HCT116 (cell line): ENCODE data around the gene VMP1. TPM values are rescaled to one million over a fixed set of nuclear protein-coding genes. Genes with fewer than 3 reads are reported as not detected.
A peak's percentile ranks its signal among the peaks of the same experiment; 100 is the strongest.

ENCODE experiments used
- ATAC-seq: fragments of 200-7000 bp; cut with Tn5 transposase; 2 replicates; pipeline ENCODE4 v1.9.1; 2020; ENCODE audit warnings: mild to moderate bottlenecking, moderate library complexity
- BruUV-seq: library from RNA; stranded (reverse); fragments of 400-500 nt; replicated peaks from 2 replicates; lab custom pipeline; 2021; lab: Mats Ljungman, UMichigan
- CTCF ChIA-PET: fragments of 300-600 bp; sonication (Branson Sonifier 250); formaldehyde crosslinking; loops from one replicate; lab custom pipeline; 2021; ENCODE audit warnings: antibody characterized with exemption; lab: Charles Lee
- POLR2A ChIA-PET: fragments of 300-600, 350-600 bp; sonication (Branson Sonifier 250); formaldehyde crosslinking; loops from one replicate; lab custom pipeline; 2021; ENCODE audit warnings: antibody characterized with exemption; lab: Charles Lee
- RAD21 ChIA-PET, 2 experiments: fragments of 300-600 bp; sonication (Branson Sonifier 250); formaldehyde crosslinking; loops; one replicate each; lab custom pipeline; 2023; ENCODE audit warnings: low total read pairs in 2 of 2; ENCODE audit not compliant: uncharacterized antibody in 2 of 2, unreplicated experiment in 2 of 2, low non-redundant PET in 1 of 2; lab: Charles Lee
- DNase-seq: peaks from one replicate; pipeline ENCODE4 v3.0.0-alpha.2; 2010; ENCODE audit warnings: low read depth, low spot score
- H2AFZ ChIP-seq: fragments of 200-600 bp; shearing (Covaris generic), sonication (generic); 2 replicates; pipeline ENCODE4 v1.6.1; 2017; ENCODE audit warnings: low read depth, mixed run types, mixed read lengths, antibody characterized with exemption, low read length; ENCODE audit not compliant: poor library complexity, severe bottlenecking
- H3K27ac ChIP-seq: 2 replicates; pipeline ENCODE4 v1.5.1; 2012; ENCODE audit warnings: low read depth, low read length
- H3K27me3 ChIP-seq: fragments of 200-600 bp; sonication (generic); 2 replicates; pipeline ENCODE4 v1.6.1; 2016; ENCODE audit warnings: mixed run types, low read length, mixed read lengths; ENCODE audit not compliant: insufficient read depth
- H3K36me3 ChIP-seq, 2 experiments: fragments of 200-500 bp in 1 of 2; fragments of 200-600 bp in 1 of 2; sonication (Bioruptor generic) in 1 of 2; sonication (generic) in 1 of 2; 2 replicates each; pipeline versions ENCODE4 v1.5.1 to v1.6.1; 2014 to 2016; ENCODE audit warnings: low read length in 2 of 2, inconsistent platforms in 1 of 2, mixed read lengths in 1 of 2, mixed run types in 1 of 2; ENCODE audit not compliant: insufficient read depth in 2 of 2, control insufficient read depth in 1 of 2
- H3K4me1 ChIP-seq, 2 experiments: fragments of 200-600 bp in 1 of 2; sonication (generic) in 1 of 2; 2 replicates each; pipeline versions ENCODE4 v1.5.1 to v1.6.1; 2012 to 2017; ENCODE audit warnings: low read length in 2 of 2, inconsistent platforms in 1 of 2, mild to moderate bottlenecking in 1 of 2, mixed read lengths in 1 of 2, mixed run types in 1 of 2, moderate library complexity in 1 of 2; ENCODE audit not compliant: insufficient read depth in 2 of 2, control insufficient read depth in 1 of 2
- H3K4me2 ChIP-seq: fragments of 200-600 bp; sonication (generic); 2 replicates; pipeline ENCODE4 v1.6.1; 2017; ENCODE audit warnings: mixed run types, low read length, mixed read lengths
- H3K4me3 ChIP-seq, 2 experiments: fragments of 200-600 bp in 1 of 2; sonication (generic) in 1 of 2; replicated peaks in 1 of 2; 2 replicates each; pipeline ENCODE4 v1.5.1; 2011 to 2016; ENCODE audit warnings: low read length in 2 of 2, control low read depth in 1 of 2, low read depth in 1 of 2, mild to moderate bottlenecking in 1 of 2, mixed read lengths in 1 of 2, mixed run types in 1 of 2
- H3K79me2 ChIP-seq: fragments of 200-600 bp; sonication (generic); 2 replicates; pipeline ENCODE4 v1.6.1; 2017; ENCODE audit warnings: mild to moderate bottlenecking, mixed run types, low read length, moderate library complexity, mixed read lengths; ENCODE audit not compliant: insufficient read depth
- H3K9ac ChIP-seq: fragments of 200-600 bp; sonication (generic); 2 replicates; pipeline ENCODE4 v1.6.1; 2016; ENCODE audit warnings: low read length, mixed read lengths
- H3K9me2 ChIP-seq: fragments of 200-600 bp; sonication (generic), shearing (Covaris generic); 2 replicates; pipeline ENCODE4 v1.6.1; 2017; ENCODE audit warnings: mixed run types, mild to moderate bottlenecking, moderate library complexity; ENCODE audit not compliant: insufficient read depth
- H3K9me3 ChIP-seq, 2 experiments: fragments of 200-500 bp in 1 of 2; fragments of 200-600 bp in 1 of 2; sonication (Bioruptor generic) in 1 of 2; sonication (generic) in 1 of 2; 2 replicates each; pipeline ENCODE4 v1.6.1; 2014 to 2017; ENCODE audit warnings: low read length in 2 of 2, mixed read lengths in 2 of 2, inconsistent platforms in 1 of 2, low read depth in 1 of 2, mild to moderate bottlenecking in 1 of 2, mixed run types in 1 of 2, moderate library complexity in 1 of 2; ENCODE audit not compliant: control insufficient read depth in 1 of 2, insufficient read depth in 1 of 2
- H4K20me1 ChIP-seq: fragments of 200-600 bp; sonication (generic), shearing (Covaris generic); 2 replicates; pipeline ENCODE4 v1.6.1; 2017; ENCODE audit warnings: mixed run types, mild to moderate bottlenecking, moderate library complexity; ENCODE audit not compliant: insufficient read depth
- CTCF ChIP-seq, 3 experiments: fragments of 200-600 bp in 1 of 3; sonication (generic) in 1 of 3; IDR thresholded peaks in 2 of 3; conservative IDR thresholded peaks in 1 of 3; 2 replicates each; pipeline ENCODE4 v1.5.1; 2012 to 2017; ENCODE audit warnings: low read depth in 2 of 3, low read length in 2 of 3, antibody characterized with exemption in 1 of 3, borderline replicate concordance in 1 of 3, control low read depth in 1 of 3, mild to moderate bottlenecking in 1 of 3, mixed read lengths in 1 of 3, mixed run types in 1 of 3, moderate library complexity in 1 of 3; ENCODE audit not compliant: insufficient read depth in 1 of 3
- EZH2phosphoT487 ChIP-seq: fragments of 200-600 bp; IDR thresholded peaks from 2 replicates; pipeline ENCODE4 v1.6.1; 2018; ENCODE audit warnings: antibody characterized with exemption, borderline replicate concordance
- SRF ChIP-seq: IDR thresholded peaks from 2 replicates; pipeline ENCODE4 v1.6.1; 2012; ENCODE audit warnings: low read depth
- TCF7L2 ChIP-seq: IDR thresholded peaks from 2 replicates; pipeline ENCODE4 v1.7.0; 2011; ENCODE audit warnings: borderline replicate concordance, inconsistent platforms; ENCODE audit not compliant: insufficient read depth, insufficient read length; ENCODE audit errors: extremely low read depth
- ZBTB33 ChIP-seq: IDR thresholded peaks from 2 replicates; pipeline ENCODE4 v1.6.1; 2011; ENCODE audit warnings: mild to moderate bottlenecking, low read length, moderate library complexity; ENCODE audit not compliant: insufficient replicate concordance; ENCODE audit errors: extremely low read depth
- intact Hi-C: fragments of 100-400 bp; cut with micrococcal nuclease; formaldehyde crosslinking; loops from 2 replicates; pipeline ENCODE4 v1.10.0; 2022
- total RNA-seq: library from RNA; stranded (reverse); gene quantifications from one replicate; pipeline ENCODE4 v1.2.1, GENCODE V29; 2021; ENCODE audit not compliant: unreplicated experiment

Gene VMP1
- total RNA-seq, 1 experiment from 2014 or later = 366 TPM

- no peak for TF ChIP-seq ZBTB33
These were observed 38.6 kb upstream of the VMP1 start (continued) for GRCh38 chr17:59668816-59669215.

- H3K9me3 ChIP-seq = no peaks in the 10 kb centered on the region
- POLR2A ChIA-PET = no interaction called here
- intact Hi-C loops = no loop called here
- no peaks in the 10 kb centered on the region for H3K27me3 ChIP-seq
- no peak overlapping the region for H3K9ac ChIP-seq
- DNase-seq (no peak), ATAC-seq (peak; percentile 43)
- H3K27ac ChIP-seq = peak overlapping the region; percentile 74
- peaks cover 25 to 50% of the 10 kb centered on the region in 2 experiments for H3K4me1 ChIP-seq
- CTCF ChIA-PET = no interaction called here
- no peaks in the 10 kb centered on the region for H3K9me2 ChIP-seq
- no peak for TF ChIP-seq SRF
- TF ChIP-seq EZH2phosphoT487 = no peak
- TF ChIP-seq TCF7L2 = no peak
- no peak for TF ChIP-seq CTCF (IDR thresholded peaks at IDR 0.05 in 2 of 3, conservative IDR thresholded peaks at IDR 0.05 in 1 of 3; ENCODE audit: borderline replicate concordance in 1 of 3, insufficient read depth in 1 of 3, low read depth in 2 of 3, low read length in 2 of 3)
- peaks cover 66 to 80% of the 10 kb centered on the region in 2 experiments for H3K36me3 ChIP-seq
- H4K20me1 ChIP-seq = peaks cover 10% of the 10 kb centered on the region; the same call in 1 of the 2 replicates
- H3K4me2 ChIP-seq = peak overlapping the region; percentile 31; the same call in 1 of the 2 replicates
- no peak overlapping the region for H3K4me3 ChIP-seq
- no TSS peak for BruUV-seq
- H2AFZ ChIP-seq = no peak overlapping the region
- peaks cover 94% of the 10 kb centered on the region for H3K79me2 ChIP-seq
- RAD21 ChIA-PET = no interaction called here
These were observed 38.0 kb upstream of the VMP1 start for GRCh38 chr17:59669411-59669810.
